Activated CD4-positive, alpha-beta memory T cell treated with anti-CD3 and anti-CD28 coated beads for 36 hours (primary cell): ENCODE results near the gene ASB16. TPM values are rescaled to one million over a fixed set of nuclear protein-coding genes. Genes with fewer than 3 reads are reported as not detected.

Experiments
- CTCF ChIA-PET: fragments of 350-600 bp; sonication (Branson Sonifier 250); formaldehyde crosslinking; loops from one replicate; lab custom pipeline; 2021; ENCODE audit warnings: antibody characterized with exemption, inconsistent platforms; lab: Charles Lee
- POLR2A ChIA-PET: fragments of 350-600 bp; sonication (Branson Sonifier 250); formaldehyde crosslinking; loops from one replicate; lab custom pipeline; 2021; ENCODE audit warnings: antibody characterized with exemption; lab: Charles Lee
- DNase-seq: peaks from one replicate; pipeline ENCODE4 v3.0.0-alpha.2; 2020
- H3K27ac Mint-ChIP-seq: one replicate; pipeline ENCODE4 v1.8.0; 2021; ENCODE audit warnings: mixed read lengths
- H3K27me3 Mint-ChIP-seq: one replicate; pipeline ENCODE4 v1.8.0; 2021; ENCODE audit warnings: mixed read lengths
- H3K36me3 Mint-ChIP-seq: one replicate; pipeline ENCODE4 v1.8.0; 2021; ENCODE audit warnings: mixed read lengths
- H3K4me1 Mint-ChIP-seq: one replicate; pipeline ENCODE4 v1.8.0; 2021; ENCODE audit warnings: low read depth, mixed read lengths
- H3K4me3 Mint-ChIP-seq: one replicate; pipeline ENCODE4 v1.8.0; 2021; ENCODE audit warnings: mild to moderate bottlenecking, mixed read lengths
- H3K9me3 Mint-ChIP-seq: one replicate; pipeline ENCODE4 v1.8.0; 2021; ENCODE audit warnings: mixed read lengths
- intact Hi-C: fragments of 100-400 bp; cut with micrococcal nuclease; formaldehyde crosslinking; loops from one replicate; pipeline ENCODE4 v1.15.1; 2023
- total RNA-seq, 2 experiments: library from RNA; stranded (reverse); gene quantifications; one replicate each; pipeline ENCODE4 v1.2.3, GENCODE V29; 2021

ASB16 gene
- total RNA-seq, 2 experiments from 2014 or later, result 0.19 TPM; not detected in 1

GRCh38 chr17:44192750-44193149, 22.2 kb downstream of the ASB16 start:
- H3K4me1 Mint-ChIP-seq, result peaks cover 23% of the 10 kb centered on the region
- no peaks in the 10 kb centered on the region for H3K9me3 Mint-ChIP-seq
- ChIA-PET CTCF (interaction anchor here (1.2 kb wide), 1 partner anchor 17 kb away, joined by 5 read pairs; no protein-coding TSS in a partner anchor), POLR2A (no interaction called here)
- H3K36me3 Mint-ChIP-seq, result peaks cover 31% of the 10 kb centered on the region
- no peaks in the 10 kb centered on the region for H3K27me3 Mint-ChIP-seq
- H3K27ac Mint-ChIP-seq, result peak overlapping the region; percentile 30
- DNase-seq, result no peak
- no peak overlapping the region for H3K4me3 Mint-ChIP-seq
- intact Hi-C loops, result no loop called here

- Mint-ChIP-seq H3K4me3 (no peak overlapping the region), H3K4me1 (peaks cover 22% of the 10 kb centered on the region), H3K36me3 (peaks cover 32% of the 10 kb centered on the region), H3K9me3 (no peaks in the 10 kb centered on the region), H3K27me3 (no peaks in the 10 kb centered on the region), H3K27ac (peak overlapping the region; percentile 30)
- ChIA-PET POLR2A (no interaction called here), CTCF (no interaction called here)
- intact Hi-C loops, result no loop called here
- no peak for DNase-seq
Measured at GRCh38 chr17:44193326-44194084, 23.0 kb downstream of the ASB16 start.

- no peak for DNase-seq
- POLR2A ChIA-PET, result interaction anchor here (0.6 to 3.2 kb wide), 2 partner anchors 9 to 151 kb away, joined by 3 to 22 read pairs; partner anchors contain the start of gene TMUB2
- intact Hi-C loops, result no loop called here
- Mint-ChIP-seq H3K4me1 (peaks cover 23% of the 10 kb centered on the region), H3K4me3 (no peak overlapping the region), H3K27me3 (no peaks in the 10 kb centered on the region), H3K9me3 (no peaks in the 10 kb centered on the region), H3K36me3 (peaks cover 24% of the 10 kb centered on the region), H3K27ac (peak overlapping the region; percentile 62)
- CTCF ChIA-PET, result interaction anchor here (6.3 kb wide), 1 partner anchor 14 kb away, joined by 54 read pairs; no protein-coding TSS in a partner anchor
Measured at GRCh38 chr17:44197107-44197506, 26.6 kb downstream of the ASB16 start.

GRCh38 chr17:44197980-44198720, 27.6 kb downstream of the ASB16 start:
- Mint-ChIP-seq H3K27me3 (no peaks in the 10 kb centered on the region), H3K27ac (peak overlapping the region; percentile 87), H3K4me1 (peaks cover 27% of the 10 kb centered on the region), H3K9me3 (no peaks in the 10 kb centered on the region), H3K4me3 (peak overlapping the region; percentile 81), H3K36me3 (peaks cover 22% of the 10 kb centered on the region)
- POLR2A ChIA-PET, result interaction anchor here (1.2 to 3.2 kb wide), 2 partner anchors 10 to 12 kb away, joined by 6 to 22 read pairs; partner anchors contain the start of gene TMUB2
- intact Hi-C loops, result no loop called here
- CTCF ChIA-PET, result interaction anchor here (0.7 to 6.3 kb wide), 7 partner anchors 12 to 163 kb away, joined by 3 to 54 read pairs (median 4); partner anchors contain the start of gene TMUB2
- DNase-seq, result peak; percentile 65

GRCh38 chr17:44198721-44199552, 28.4 kb downstream of the ASB16 start:
- ChIA-PET CTCF (interaction anchor here (0.8 to 6.3 kb wide), 6 partner anchors 12 to 162 kb away, joined by 3 to 54 read pairs (median 4); partner anchors contain the start of gene TMUB2), POLR2A (interaction anchor here (1.2 to 3.2 kb wide), 4 partner anchors 11 to 22 kb away, joined by 4 to 22 read pairs (median 6); partner anchors contain the start of gene TMUB2)
- Mint-ChIP-seq H3K27ac (peak overlapping the region; percentile 87), H3K27me3 (no peaks in the 10 kb centered on the region), H3K4me3 (peak overlapping the region; percentile 81), H3K36me3 (peaks cover 22% of the 10 kb centered on the region), H3K4me1 (peaks cover 35% of the 10 kb centered on the region), H3K9me3 (no peaks in the 10 kb centered on the region)
- DNase-seq, result peak; percentile 69
- intact Hi-C loops, result no loop called here

- peak; percentile 100 for DNase-seq
- ChIA-PET POLR2A (interaction anchor here (0.6 to 3.2 kb wide), 5 partner anchors 10 to 22 kb away, joined by 3 to 22 read pairs (median 5); partner anchors contain the start of genes TMUB2 and UBTF), CTCF (interaction anchor here (0.7 to 6.3 kb wide), 2 partner anchors 11 to 18 kb away, joined by 3 to 54 read pairs; no protein-coding TSS in a partner anchor)
- Mint-ChIP-seq H3K36me3 (peaks cover 20% of the 10 kb centered on the region), H3K4me3 (peak within 1 kb of the TSS; percentile 91), H3K27ac (peak within 1 kb of the TSS; percentile 92), H3K27me3 (no peaks in the 10 kb centered on the region), H3K9me3 (no peaks in the 10 kb centered on the region), H3K4me1 (peaks cover 41% of the 10 kb centered on the region)
- intact Hi-C loops, result loop anchor here (1.0 to 10.0 kb wide), 5 partner anchors 10 to 945 kb away; partner anchors contain the start of genes HEXIM1 and TMUB2
Measured at GRCh38 chr17:44199553-44200477, 29.3 kb downstream of the ASB16 start, which contains the start of gene ATXN7L3. Gene ATXN7L3 (minus strand): TSS chr17:44199884. CDS start chr17:44198070, 1,814 bp downstream.

GRCh38 chr17:44200478-44201155, 30.1 kb downstream of the ASB16 start:
- H3K36me3 Mint-ChIP-seq, result peaks cover 14% of the 10 kb centered on the region
- ChIA-PET CTCF (interaction anchor here (0.6 to 6.3 kb wide), 3 partner anchors 10 to 131 kb away, joined by 3 to 54 read pairs (median 4); no protein-coding TSS in a partner anchor), POLR2A (interaction anchor here (0.6 to 3.2 kb wide), 4 partner anchors 9 to 19 kb away, joined by 3 to 10 read pairs (median 6); partner anchors contain the start of gene UBTF)
- DNase-seq, result no peak
- peak overlapping the region; percentile 91 for H3K4me3 Mint-ChIP-seq
- intact Hi-C loops, result loop anchor here (1.0 to 10.0 kb wide), 5 partner anchors 10 to 944 kb away; partner anchors contain the start of genes HEXIM1 and TMUB2
- H3K27ac Mint-ChIP-seq, result peak overlapping the region; percentile 92
- no peaks in the 10 kb centered on the region for H3K27me3 Mint-ChIP-seq
- H3K4me1 Mint-ChIP-seq, result peaks cover 41% of the 10 kb centered on the region
- H3K9me3 Mint-ChIP-seq, result no peaks in the 10 kb centered on the region

GRCh38 chr17:44202756-44203155, 32.3 kb downstream of the ASB16 start:
- ChIA-PET POLR2A (interaction anchor here (1.1 to 3.2 kb wide), 2 partner anchors 9 to 16 kb away, joined by 3 to 10 read pairs; no protein-coding TSS in a partner anchor), CTCF (interaction anchor here (1.7 to 3.2 kb wide), 3 partner anchors 14 to 124 kb away, joined by 6 to 8 read pairs (median 6); no protein-coding TSS in a partner anchor)
- Mint-ChIP-seq H3K4me3 (no peak overlapping the region), H3K27me3 (no peaks in the 10 kb centered on the region), H3K36me3 (peaks cover 10% of the 10 kb centered on the region), H3K27ac (peak overlapping the region; percentile 23), H3K9me3 (no peaks in the 10 kb centered on the region), H3K4me1 (peaks cover 33% of the 10 kb centered on the region)
- no peak for DNase-seq
- intact Hi-C loops, result loop anchor here (10.0 kb wide), 1 partner anchor 942 kb away; the partner anchor contains the start of gene HEXIM1

GRCh38 chr17:44203731-44204440, 33.4 kb downstream of the ASB16 start:
- peaks cover 18% of the 10 kb centered on the region for H3K36me3 Mint-ChIP-seq
- H3K4me1 Mint-ChIP-seq, result peaks cover 35% of the 10 kb centered on the region
- ChIA-PET POLR2A (interaction anchor here (1.0 to 3.2 kb wide), 3 partner anchors 13 to 17 kb away, joined by 3 to 10 read pairs (median 5); no protein-coding TSS in a partner anchor), CTCF (interaction anchor here (0.6 to 3.2 kb wide), 16 partner anchors 9 to 195 kb away, joined by 3 to 20 read pairs (median 6); partner anchors contain the start of genes GRN, HDAC5, TMUB2 and UBTF)
- no peaks in the 10 kb centered on the region for H3K9me3 Mint-ChIP-seq
- no peaks in the 10 kb centered on the region for H3K27me3 Mint-ChIP-seq
- peak; percentile 71 for DNase-seq
- peak overlapping the region; percentile 60 for H3K27ac Mint-ChIP-seq
- H3K4me3 Mint-ChIP-seq, result no peak overlapping the region
- intact Hi-C loops, result loop anchor here (10.0 kb wide), 1 partner anchor 941 kb away; the partner anchor contains the start of gene HEXIM1
